K562 (cell line): ENCODE data around the gene UBE2D2. TPM values are rescaled to one million over a fixed set of nuclear protein-coding genes. Genes with fewer than 3 reads are reported as not detected.

ENCODE experiments used
- KLF6 ChIP-seq: fragments of 250-450 bp; sonication (Bioruptor Pico); IDR thresholded peaks from 2 replicates; pipeline ENCODE4 v1.4.0; 2020; ENCODE audit warnings: mild to moderate bottlenecking, moderate library complexity, borderline replicate concordance
- NR2C1 ChIP-seq, 2 experiments: fragments of 450-650 bp; IDR thresholded peaks; 2 replicates each; pipeline ENCODE4 v1.6.1; 2017; ENCODE audit warnings: mild to moderate bottlenecking in 2 of 2, antibody characterized with exemption in 1 of 2, inconsistent platforms in 1 of 2, missing compliant biosample characterization in 1 of 2, missing genetic modification characterization in 1 of 2
- TFAP4 ChIP-seq: sonication (generic); formaldehyde crosslinking; IDR thresholded peaks from 2 replicates; pipeline ENCODE4 v1.8.0; 2022; ENCODE audit warnings: missing genetic modification reagents, mild to moderate bottlenecking, moderate library complexity, borderline replicate concordance
- ZNF639 ChIP-seq, 2 experiments: fragments of 200-800 bp in 1 of 2; sonication (Bioruptor generic) in 1 of 2; sonication (generic) in 1 of 2; formaldehyde crosslinking in 1 of 2; IDR thresholded peaks in 1 of 2; conservative IDR thresholded peaks in 1 of 2; 2 replicates each; pipeline versions ENCODE4 v1.5.0 to v1.6.1; 2016 to 2020; ENCODE audit warnings: missing compliant biosample characterization in 1 of 2, missing genetic modification characterization in 1 of 2, missing genetic modification reagents in 1 of 2
- polyA plus RNA-seq, 8 experiments: library from polyadenylated mRNA; depleted of rRNA in 4 of 8; stranded (reverse) in 5 of 8; unstranded in 3 of 8; fragments of >200 nt; fragmentation: Nextera tagmentation in 2 of 8; fragmentation: Illumina TruSeq in 1 of 8; extraction: Ambion mirVana in 2 of 8; extraction: Trizol in 1 of 8; gene quantifications; 2 replicates each; pipeline versions ENCODE4 v1.2.1 to v1.2.3, GENCODE V29; 2011 to 2014; ENCODE audit warnings: inconsistent platforms in 1 of 8, missing spikeins in 1 of 8
- total RNA-seq, 7 experiments: library from RNA; depleted of rRNA in 6 of 7; stranded (reverse); fragments of >200 nt in 6 of 7; fragmentation: Illumina TruSeq in 2 of 7; extraction: Trizol in 2 of 7; gene quantifications; 2 replicates each; pipeline versions ENCODE4 v1.2.1 to v1.2.3, GENCODE V29; 2011 to 2021; ENCODE audit warnings: low replicate concordance in 1 of 7
- TF ChIP-seq, protein P1 (sequence below): fragments of 200-800 bp; sonication (Bioruptor generic); IDR thresholded peaks from 2 replicates; pipeline ENCODE4 v1.6.1; 2017; ENCODE audit warnings: missing genetic modification characterization, missing compliant biosample characterization

The UBE2D2 gene
- total and polyA plus RNA-seq, 9 of the 15 experiments (the other 6 are each of a cell fraction or from before 2014, with no cell fraction given), result 53.6 to 198 (median 122) TPM

DNA sequence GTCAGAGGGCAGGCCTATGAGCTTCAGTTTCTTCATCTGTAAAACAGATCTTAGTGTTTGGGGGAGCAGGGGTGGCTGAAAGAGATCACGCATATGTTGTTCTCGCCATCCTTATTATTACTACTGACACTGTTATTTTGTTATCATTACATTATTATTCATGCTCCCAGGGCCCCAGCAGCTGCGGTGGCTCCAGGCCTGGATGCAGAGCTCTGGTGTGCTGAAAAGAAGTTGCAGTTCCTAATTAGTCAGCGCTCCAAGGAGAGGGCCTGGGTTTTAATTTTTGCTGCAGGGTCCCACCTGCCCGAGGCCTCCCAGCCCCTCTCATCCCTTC lies 106.6 kb downstream of the UBE2D2 start (continued):
- TF ChIP-seq, protein P1, sequence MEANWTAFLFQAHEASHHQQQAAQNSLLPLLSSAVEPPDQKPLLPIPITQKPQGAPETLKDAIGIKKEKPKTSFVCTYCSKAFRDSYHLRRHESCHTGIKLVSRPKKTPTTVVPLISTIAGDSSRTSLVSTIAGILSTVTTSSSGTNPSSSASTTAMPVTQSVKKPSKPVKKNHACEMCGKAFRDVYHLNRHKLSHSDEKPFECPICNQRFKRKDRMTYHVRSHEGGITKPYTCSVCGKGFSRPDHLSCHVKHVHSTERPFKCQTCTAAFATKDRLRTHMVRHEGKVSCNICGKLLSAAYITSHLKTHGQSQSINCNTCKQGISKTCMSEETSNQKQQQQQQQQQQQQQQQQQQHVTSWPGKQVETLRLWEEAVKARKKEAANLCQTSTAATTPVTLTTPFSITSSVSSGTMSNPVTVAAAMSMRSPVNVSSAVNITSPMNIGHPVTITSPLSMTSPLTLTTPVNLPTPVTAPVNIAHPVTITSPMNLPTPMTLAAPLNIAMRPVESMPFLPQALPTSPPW (CRISPR knock-in tag), result no peak
- TF ChIP-seq ZNF639 (CRISPR knock-in tag; conservative IDR thresholded peaks at IDR 0.05 in 1 of 2, IDR thresholded peaks at IDR 0.05 in 1 of 2), result no peak
- 0 out of 2 replicates have a peak, but pooled peaks have one; percentile 9 for TF ChIP-seq NR2C1 (IDR thresholded peaks at IDR 0.05)
- no peak for TF ChIP-seq NR2C1 (tag; IDR thresholded peaks at IDR 0.05)
- TF ChIP-seq KLF6 (CRISPR knock-in tag), result no peak
- peak; percentile 20; the same call in 1 of the 2 replicates for TF ChIP-seq TFAP4 (CRISPR knock-in tag)
